Trophoblast cell (in vitro differentiated cells and primary cell): ENCODE data around the gene STRBP.

ENCODE experiments used
- DNase-seq, 2 donors: peaks; one replicate each; pipeline ENCODE4 v3.0.0-alpha.2; 2016
- H2AFZ ChIP-seq: 2 replicates; pipeline ENCODE4 v1.6.1; 2013; ENCODE audit warnings: low read length, moderate library complexity, mild to moderate bottlenecking; ENCODE audit not compliant: insufficient read depth, poor library complexity
- H2AK5ac ChIP-seq: 2 replicates; pipeline ENCODE4 v1.6.1; 2013; ENCODE audit warnings: mild to moderate bottlenecking, low read length
- H2BK120ac ChIP-seq: 2 replicates; pipeline ENCODE4 v1.6.1; 2013; ENCODE audit warnings: low read length, mild to moderate bottlenecking, moderate library complexity; ENCODE audit not compliant: insufficient read depth, poor library complexity
- H2BK12ac ChIP-seq: 2 replicates; pipeline ENCODE4 v1.6.1; 2013; ENCODE audit warnings: mild to moderate bottlenecking, low read length, moderate library complexity
- H2BK5ac ChIP-seq: 2 replicates; pipeline ENCODE4 v1.6.1; 2013; ENCODE audit warnings: low read length, low read depth, moderate library complexity, mild to moderate bottlenecking; ENCODE audit not compliant: poor library complexity
- H3K14ac ChIP-seq: 2 replicates; pipeline ENCODE4 v1.6.1; 2013; ENCODE audit warnings: mild to moderate bottlenecking, low read length
- H3K18ac ChIP-seq: 2 replicates; pipeline ENCODE4 v1.6.1; 2013; ENCODE audit warnings: mild to moderate bottlenecking, low read length
- H3K23ac ChIP-seq: 2 replicates; pipeline ENCODE4 v1.6.1; 2013; ENCODE audit warnings: low read length
- H3K27ac ChIP-seq: 2 replicates; pipeline ENCODE4 v1.5.1; 2013; ENCODE audit warnings: low read depth, mild to moderate bottlenecking, inconsistent platforms, low read length, moderate library complexity
- H3K27me3 ChIP-seq: 2 replicates; pipeline ENCODE4 v1.6.1; 2013; ENCODE audit warnings: inconsistent platforms, mild to moderate bottlenecking, low read length, moderate library complexity; ENCODE audit not compliant: insufficient read depth
- H3K36me3 ChIP-seq, 2 experiments: 1 replicate in 1 of 2; 2 replicates in 1 of 2; pipeline ENCODE4 v1.6.1; 2013; ENCODE audit warnings: low read length in 2 of 2, mild to moderate bottlenecking in 2 of 2, moderate library complexity in 1 of 2; ENCODE audit not compliant: insufficient read depth in 2 of 2, control insufficient read depth in 1 of 2
- H3K4ac ChIP-seq: 2 replicates; pipeline ENCODE4 v1.6.1; 2013; ENCODE audit warnings: low read depth, mild to moderate bottlenecking, low read length, moderate library complexity
- H3K4me1 ChIP-seq, 2 experiments: 1 replicate in 1 of 2; 2 replicates in 1 of 2; pipeline ENCODE4 v1.6.1; 2013; ENCODE audit warnings: low read length in 2 of 2, mild to moderate bottlenecking in 2 of 2, moderate library complexity in 1 of 2; ENCODE audit not compliant: insufficient read depth in 2 of 2, control insufficient read depth in 1 of 2
- H3K4me2 ChIP-seq: 2 replicates; pipeline ENCODE4 v1.6.1; 2013; ENCODE audit warnings: inconsistent platforms, mild to moderate bottlenecking, low read length, moderate library complexity
- H3K4me3 ChIP-seq: 2 replicates; pipeline ENCODE4 v1.5.1; 2013; ENCODE audit warnings: mild to moderate bottlenecking, low read depth, low read length, inconsistent platforms
- H3K79me1 ChIP-seq: one replicate; pipeline ENCODE4 v1.6.1; 2013; ENCODE audit warnings: low read length
- H3K79me2 ChIP-seq: 2 replicates; pipeline ENCODE4 v1.6.1; 2013; ENCODE audit warnings: low read length, mild to moderate bottlenecking; ENCODE audit not compliant: control insufficient read depth, insufficient read depth, poor library complexity
- H3K9ac ChIP-seq: 2 replicates; pipeline ENCODE4 v1.6.1; 2013; ENCODE audit warnings: mild to moderate bottlenecking, low read length
- H3K9me3 ChIP-seq: 2 replicates; pipeline ENCODE4 v1.6.1; 2013; ENCODE audit warnings: low read depth, mild to moderate bottlenecking, control low read depth, inconsistent platforms, low read length; ENCODE audit not compliant: insufficient read depth
- H4K12ac ChIP-seq: 2 replicates; pipeline ENCODE4 v1.6.1; 2013; ENCODE audit warnings: low read depth, mild to moderate bottlenecking, low read length, moderate library complexity
- H4K8ac ChIP-seq: 2 replicates; pipeline ENCODE4 v1.6.1; 2013; ENCODE audit warnings: low read depth, mild to moderate bottlenecking, low read length, moderate library complexity
- H4K91ac ChIP-seq: one replicate; pipeline ENCODE4 v1.6.1; 2013; ENCODE audit warnings: low read depth, mild to moderate bottlenecking, low read length, moderate library complexity
- WGBS: extraction: QIAGEN DNeasy Blood & Tissue Kit; methylation state at CpG from one replicate; pipeline ENCODE4 v1.1.7; 2013; ENCODE audit warnings: missing lambda C conversion rate; ENCODE audit not compliant: insufficient read length, insufficient coverage; ENCODE audit errors: extremely low coverage; 5-methylcytosine and 5-hydroxymethylcytosine counted together

The STRBP gene

DNA sequence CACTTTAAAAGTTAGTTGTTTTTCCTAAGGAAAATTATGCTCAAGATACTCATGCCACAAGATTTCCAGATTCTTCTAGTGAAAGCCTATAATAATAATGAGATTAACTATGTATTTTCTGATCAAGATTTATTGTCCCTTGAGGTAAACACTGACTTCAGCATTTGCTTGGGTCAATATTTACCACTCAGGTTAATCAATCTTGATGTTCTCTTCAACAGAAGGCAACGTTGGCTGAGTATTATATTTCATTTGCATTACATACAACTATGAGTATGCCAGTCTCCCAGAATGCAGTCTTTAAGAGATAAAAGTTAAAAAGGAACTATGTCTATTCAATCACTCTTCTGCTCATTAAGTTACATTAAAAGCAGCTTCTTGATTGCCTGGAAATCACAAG lies 119.3 kb downstream of the STRBP start:
- Histone ChIP-seq H3K27ac (no peak overlapping the region), H3K18ac (no peak overlapping the region), H3K14ac (no peak overlapping the region), H3K4me2 (no peak overlapping the region), H4K8ac (no peak overlapping the region), H3K4me1 (no peaks in the 10 kb centered on the region), H4K91ac (no peak overlapping the region), H2AFZ (no peak overlapping the region), H2BK5ac (no peak overlapping the region), H4K12ac (no peak overlapping the region), H3K9me3 (no peaks in the 10 kb centered on the region), H3K79me1 (no peaks in the 10 kb centered on the region), H2BK12ac (no peak overlapping the region), H3K4ac (no peak overlapping the region), H2BK120ac (no peak overlapping the region), H2AK5ac (no peak overlapping the region), H3K4me3 (no peak overlapping the region), H3K36me3 (peaks cover 0 to 4% of the 10 kb centered on the region in 2 experiments), H3K27me3 (no peaks in the 10 kb centered on the region), H3K79me2 (no peaks in the 10 kb centered on the region), H3K23ac (no peak overlapping the region), H3K9ac (no peak overlapping the region)
- no CpG with 5 or more reads among the region's 1 CpG for WGBS
- DNase-seq = no peak

DNA sequence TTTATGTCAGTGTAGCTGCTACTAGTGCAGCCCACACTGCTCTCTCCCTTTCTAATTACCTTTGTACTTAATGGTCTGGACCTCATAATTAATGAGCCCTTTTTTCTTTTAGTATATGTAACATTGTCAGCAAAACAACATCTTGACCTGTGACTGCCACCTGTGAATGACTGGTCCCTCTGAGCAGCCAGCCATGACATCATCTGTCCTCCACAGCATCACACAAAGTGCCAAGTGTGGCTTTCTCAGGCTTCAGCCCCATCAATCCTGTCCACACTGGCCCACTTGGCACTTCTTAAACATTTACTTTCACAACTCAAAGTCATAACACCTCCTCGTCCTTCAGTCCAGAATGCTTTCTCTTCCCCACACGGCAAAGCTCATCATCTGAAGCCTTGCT lies 130.2 kb downstream of the STRBP start:
- H3K4me3 ChIP-seq = no peak overlapping the region
- DNase-seq = no peak
- WGBS = no CpG with 5 or more reads among the region's 2 CpGs

DNA sequence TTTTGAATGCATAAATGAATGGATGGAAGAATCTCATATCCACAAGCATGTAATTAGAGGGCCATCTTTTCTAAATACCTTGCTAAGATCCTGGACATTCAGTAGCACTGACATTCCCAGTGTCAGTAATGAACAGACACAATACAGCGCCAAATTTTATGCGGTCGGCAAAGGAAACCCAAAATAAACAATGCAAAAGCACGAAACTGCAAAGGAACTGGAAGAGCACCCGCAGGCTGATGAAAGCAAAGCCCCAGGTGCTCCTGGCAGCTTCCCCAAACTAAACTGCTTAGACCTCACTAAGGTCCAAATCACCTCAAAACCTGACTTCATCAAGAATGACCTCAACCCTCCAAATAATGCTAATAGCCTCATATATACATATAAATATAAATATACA lies 133.0 kb downstream of the STRBP start:
- H2AFZ ChIP-seq = no peak overlapping the region
- WGBS = no CpG with 5 or more reads among the region's 5 CpGs
- no peaks in the 10 kb centered on the region for H3K9me3 ChIP-seq

More for the DNA sequence above, 130.2 kb downstream of the STRBP start:
- Histone ChIP-seq H4K8ac (no peak overlapping the region), H3K9me3 (no peaks in the 10 kb centered on the region), H3K79me1 (no peaks in the 10 kb centered on the region), H2AK5ac (no peak overlapping the region), H3K27ac (no peak overlapping the region), H2AFZ (no peak overlapping the region), H3K14ac (no peak overlapping the region), H4K91ac (no peak overlapping the region), H3K79me2 (no peaks in the 10 kb centered on the region), H3K27me3 (no peaks in the 10 kb centered on the region), H3K18ac (no peak overlapping the region), H3K23ac (no peak overlapping the region), H2BK120ac (no peak overlapping the region), H3K4ac (no peak overlapping the region), H3K9ac (no peak overlapping the region), H3K4me1 (no peaks in the 10 kb centered on the region), H2BK5ac (no peak overlapping the region), H4K12ac (no peak overlapping the region), H3K4me2 (no peak overlapping the region), H3K36me3 (no peaks in the 10 kb centered on the region), H2BK12ac (no peak overlapping the region)

DNA sequence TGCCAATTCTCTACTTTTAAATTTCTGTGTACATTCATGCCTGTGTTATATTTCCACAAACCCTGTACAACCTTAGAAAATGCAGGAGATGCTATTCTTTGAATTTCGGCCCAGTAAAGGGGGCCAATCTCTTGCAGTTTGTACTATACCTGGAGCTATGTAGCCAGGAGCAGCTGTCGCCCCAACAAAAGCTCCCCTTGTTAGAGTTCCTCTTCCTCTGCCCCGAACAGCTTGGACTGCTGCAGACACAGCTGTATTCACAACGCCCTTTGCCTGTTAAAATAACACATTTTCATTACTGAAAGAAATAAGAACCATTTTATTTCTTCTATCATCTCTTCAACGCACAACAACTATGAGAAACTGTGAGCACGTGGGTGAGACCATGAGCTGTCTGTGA lies 135.7 kb downstream of the STRBP start:
- H3K4ac ChIP-seq = no peak overlapping the region

More for the DNA sequence above, 133.0 kb downstream of the STRBP start:
- Histone ChIP-seq H3K4me2 (no peak overlapping the region), H4K8ac (no peak overlapping the region), H3K79me1 (no peaks in the 10 kb centered on the region), H4K12ac (no peak overlapping the region), H3K9ac (no peak overlapping the region), H3K27ac (no peak overlapping the region), H4K91ac (no peak overlapping the region), H2BK12ac (no peak overlapping the region), H3K4ac (no peak overlapping the region), H2BK120ac (no peak overlapping the region), H3K23ac (no peak overlapping the region), H2BK5ac (no peak overlapping the region), H3K4me3 (no peak overlapping the region), H3K18ac (no peak overlapping the region), H3K14ac (no peak overlapping the region), H3K27me3 (no peaks in the 10 kb centered on the region), H3K79me2 (no peaks in the 10 kb centered on the region), H3K4me1 (peaks cover 5 to 6% of the 10 kb centered on the region in 2 experiments), H3K36me3 (no peaks in the 10 kb centered on the region), H2AK5ac (no peak overlapping the region)
- DNase-seq = no peak

More for the DNA sequence above, 135.7 kb downstream of the STRBP start:
- Histone ChIP-seq H3K9ac (no peak overlapping the region), H3K27me3 (no peaks in the 10 kb centered on the region), H3K9me3 (no peaks in the 10 kb centered on the region), H2BK12ac (no peak overlapping the region), H3K4me1 (peaks cover 5 to 6% of the 10 kb centered on the region in 2 experiments), H3K23ac (no peak overlapping the region), H4K91ac (no peak overlapping the region), H4K12ac (no peak overlapping the region), H3K27ac (no peak overlapping the region), H2AFZ (no peak overlapping the region), H2BK120ac (no peak overlapping the region), H3K4me3 (no peak overlapping the region), H2AK5ac (no peak overlapping the region), H3K4me2 (no peak overlapping the region), H3K14ac (no peak overlapping the region), H3K79me2 (no peaks in the 10 kb centered on the region), H4K8ac (no peak overlapping the region), H2BK5ac (no peak overlapping the region), H3K18ac (no peak overlapping the region), H3K79me1 (no peaks in the 10 kb centered on the region), H3K36me3 (peaks cover 2 to 4% of the 10 kb centered on the region in 2 experiments)
- 100% methylated on average over 1 of the region's 6 CpGs for WGBS
- no peak for DNase-seq
